ENCODE measurements around the gene PAMR1.

PAMR1 gene, protein sequence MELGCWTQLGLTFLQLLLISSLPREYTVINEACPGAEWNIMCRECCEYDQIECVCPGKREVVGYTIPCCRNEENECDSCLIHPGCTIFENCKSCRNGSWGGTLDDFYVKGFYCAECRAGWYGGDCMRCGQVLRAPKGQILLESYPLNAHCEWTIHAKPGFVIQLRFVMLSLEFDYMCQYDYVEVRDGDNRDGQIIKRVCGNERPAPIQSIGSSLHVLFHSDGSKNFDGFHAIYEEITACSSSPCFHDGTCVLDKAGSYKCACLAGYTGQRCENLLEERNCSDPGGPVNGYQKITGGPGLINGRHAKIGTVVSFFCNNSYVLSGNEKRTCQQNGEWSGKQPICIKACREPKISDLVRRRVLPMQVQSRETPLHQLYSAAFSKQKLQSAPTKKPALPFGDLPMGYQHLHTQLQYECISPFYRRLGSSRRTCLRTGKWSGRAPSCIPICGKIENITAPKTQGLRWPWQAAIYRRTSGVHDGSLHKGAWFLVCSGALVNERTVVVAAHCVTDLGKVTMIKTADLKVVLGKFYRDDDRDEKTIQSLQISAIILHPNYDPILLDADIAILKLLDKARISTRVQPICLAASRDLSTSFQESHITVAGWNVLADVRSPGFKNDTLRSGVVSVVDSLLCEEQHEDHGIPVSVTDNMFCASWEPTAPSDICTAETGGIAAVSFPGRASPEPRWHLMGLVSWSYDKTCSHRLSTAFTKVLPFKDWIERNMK

DNA sequence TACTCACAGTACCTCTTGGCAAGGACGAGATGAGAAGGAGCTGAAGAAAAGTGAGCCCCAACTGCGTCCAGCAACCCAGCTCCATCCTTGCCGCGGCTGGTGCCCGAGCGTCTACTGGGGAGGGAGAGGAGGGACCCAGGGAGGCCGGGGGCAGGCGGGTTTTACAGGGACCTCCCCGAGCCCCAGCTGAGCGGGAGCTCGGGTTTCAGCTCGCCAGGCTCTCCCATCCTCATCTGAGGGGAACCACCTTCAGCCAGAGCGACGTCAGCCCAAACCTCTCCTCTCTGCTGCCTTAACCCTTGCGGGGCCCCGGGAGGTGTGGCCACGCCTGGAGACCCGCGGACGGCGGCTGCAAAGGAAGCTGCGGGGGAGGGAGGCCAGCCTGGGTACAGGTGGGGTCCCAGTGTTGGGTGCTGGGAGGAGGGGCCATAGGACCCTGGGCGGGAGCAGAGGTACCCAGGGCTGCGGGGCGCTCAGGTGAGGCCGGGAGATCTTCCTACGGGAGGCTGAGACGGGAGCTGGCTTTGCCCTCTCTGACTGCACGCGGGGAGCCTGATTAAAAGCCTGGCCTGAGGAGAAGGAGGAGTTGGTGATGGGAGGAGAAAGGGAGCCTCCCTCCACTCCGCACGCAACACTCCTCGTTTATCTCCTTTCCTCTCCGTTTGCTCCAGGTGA lies at the start of gene PAMR1:
Gene PAMR1 (minus strand): TSS at position 116 of the 675 bp plus-strand sequence. CDS start 31 bp downstream, at position 85.
- Histone ChIP-seq H3K4me3 (ENCODE audit: insufficient read depth, low read length, poor library complexity, severe bottlenecking) (no peak within 1 kb of the TSS), H2AFZ (ENCODE audit: low read depth, low read length, severe bottlenecking) (no peak within 1 kb of the TSS)

DNA sequence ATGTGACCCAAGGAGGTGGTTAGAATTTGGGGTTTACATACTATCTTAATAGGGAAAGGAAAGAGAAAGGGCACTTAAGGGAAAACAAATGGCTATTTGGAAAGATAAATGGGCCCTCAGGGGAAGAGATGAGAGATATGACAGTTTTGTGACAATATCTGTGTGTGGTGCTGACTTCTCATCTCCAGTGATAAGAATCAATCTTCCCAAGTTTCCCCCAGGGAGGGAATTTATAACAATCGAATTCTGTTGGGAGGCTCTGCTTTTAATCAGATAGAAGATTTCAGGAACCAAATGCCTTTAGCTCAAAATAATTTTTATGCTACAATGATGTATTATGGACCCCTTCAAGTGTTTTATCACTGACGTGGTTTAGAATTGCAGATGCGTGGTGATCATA lies 46.3 kb upstream of the PAMR1 start:
- Histone ChIP-seq H3K36me3 (ENCODE audit: low read length) (no peaks in the 10 kb centered on the region), H3K79me2 (ENCODE audit: insufficient read depth, low read length) (no peaks in the 10 kb centered on the region), H4K20me1 (ENCODE audit: low read depth, low read length) (no peaks in the 10 kb centered on the region), H3K27me3 (ENCODE audit: low read length) (no peaks in the 10 kb centered on the region), H3K4me3 (ENCODE audit: insufficient read depth, low read length, poor library complexity, severe bottlenecking) (no peak overlapping the region), H3K9me3 (ENCODE audit: insufficient read depth, low read length) (no peaks in the 10 kb centered on the region), H3K9me2 (replicated peaks; ENCODE audit: insufficient read depth, low read length) (no peaks in the 10 kb centered on the region), H2AFZ (ENCODE audit: low read depth, low read length, severe bottlenecking) (no peak overlapping the region), H3K9ac (ENCODE audit: low read length) (no peak overlapping the region), H3K4me2 (ENCODE audit: low read depth, low read length, poor library complexity, severe bottlenecking) (no peak overlapping the region), H3F3A (ENCODE audit: insufficient read depth) (no peaks in the 10 kb centered on the region), H3K27ac (ENCODE audit: low read depth, low read length) (no peak overlapping the region)
- TF ChIP-seq, protein P1, sequence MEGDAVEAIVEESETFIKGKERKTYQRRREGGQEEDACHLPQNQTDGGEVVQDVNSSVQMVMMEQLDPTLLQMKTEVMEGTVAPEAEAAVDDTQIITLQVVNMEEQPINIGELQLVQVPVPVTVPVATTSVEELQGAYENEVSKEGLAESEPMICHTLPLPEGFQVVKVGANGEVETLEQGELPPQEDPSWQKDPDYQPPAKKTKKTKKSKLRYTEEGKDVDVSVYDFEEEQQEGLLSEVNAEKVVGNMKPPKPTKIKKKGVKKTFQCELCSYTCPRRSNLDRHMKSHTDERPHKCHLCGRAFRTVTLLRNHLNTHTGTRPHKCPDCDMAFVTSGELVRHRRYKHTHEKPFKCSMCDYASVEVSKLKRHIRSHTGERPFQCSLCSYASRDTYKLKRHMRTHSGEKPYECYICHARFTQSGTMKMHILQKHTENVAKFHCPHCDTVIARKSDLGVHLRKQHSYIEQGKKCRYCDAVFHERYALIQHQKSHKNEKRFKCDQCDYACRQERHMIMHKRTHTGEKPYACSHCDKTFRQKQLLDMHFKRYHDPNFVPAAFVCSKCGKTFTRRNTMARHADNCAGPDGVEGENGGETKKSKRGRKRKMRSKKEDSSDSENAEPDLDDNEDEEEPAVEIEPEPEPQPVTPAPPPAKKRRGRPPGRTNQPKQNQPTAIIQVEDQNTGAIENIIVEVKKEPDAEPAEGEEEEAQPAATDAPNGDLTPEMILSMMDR (IDR thresholded peaks at IDR 0.05; ENCODE audit: insufficient read depth, low read length, poor library complexity, severe bottlenecking) = no peak
- TF ChIP-seq EZH2phosphoT487 (conservative IDR thresholded peaks at IDR 0.05; ENCODE audit: low read length) = no peak

More for the DNA sequence above, at the start of gene PAMR1:
- H3K9ac ChIP-seq (ENCODE audit: low read length) = no peak within 1 kb of the TSS
- no peaks in the 10 kb centered on the region for H3K79me2 ChIP-seq (ENCODE audit: insufficient read depth, low read length)
- TF ChIP-seq, protein P1 (IDR thresholded peaks at IDR 0.05; ENCODE audit: insufficient read depth, low read length, poor library complexity, severe bottlenecking) = no peak
- TF ChIP-seq EZH2phosphoT487 (conservative IDR thresholded peaks at IDR 0.05; ENCODE audit: low read length) = no peak
- H4K20me1 ChIP-seq (ENCODE audit: low read depth, low read length) = no peaks in the 10 kb centered on the region
- H3K9me3 ChIP-seq (ENCODE audit: insufficient read depth, low read length) = no peaks in the 10 kb centered on the region
- no peaks in the 10 kb centered on the region for H3F3A ChIP-seq (ENCODE audit: insufficient read depth)
- H3K4me2 ChIP-seq (ENCODE audit: low read depth, low read length, poor library complexity, severe bottlenecking) = no peak within 1 kb of the TSS
- no peaks in the 10 kb centered on the region for H3K27me3 ChIP-seq (ENCODE audit: low read length)
- no peaks in the 10 kb centered on the region for H3K9me2 ChIP-seq (replicated peaks; ENCODE audit: insufficient read depth, low read length)
- H3K36me3 ChIP-seq (ENCODE audit: low read length) = no peaks in the 10 kb centered on the region
- no peak within 1 kb of the TSS for H3K27ac ChIP-seq (ENCODE audit: low read depth, low read length)

DNA sequence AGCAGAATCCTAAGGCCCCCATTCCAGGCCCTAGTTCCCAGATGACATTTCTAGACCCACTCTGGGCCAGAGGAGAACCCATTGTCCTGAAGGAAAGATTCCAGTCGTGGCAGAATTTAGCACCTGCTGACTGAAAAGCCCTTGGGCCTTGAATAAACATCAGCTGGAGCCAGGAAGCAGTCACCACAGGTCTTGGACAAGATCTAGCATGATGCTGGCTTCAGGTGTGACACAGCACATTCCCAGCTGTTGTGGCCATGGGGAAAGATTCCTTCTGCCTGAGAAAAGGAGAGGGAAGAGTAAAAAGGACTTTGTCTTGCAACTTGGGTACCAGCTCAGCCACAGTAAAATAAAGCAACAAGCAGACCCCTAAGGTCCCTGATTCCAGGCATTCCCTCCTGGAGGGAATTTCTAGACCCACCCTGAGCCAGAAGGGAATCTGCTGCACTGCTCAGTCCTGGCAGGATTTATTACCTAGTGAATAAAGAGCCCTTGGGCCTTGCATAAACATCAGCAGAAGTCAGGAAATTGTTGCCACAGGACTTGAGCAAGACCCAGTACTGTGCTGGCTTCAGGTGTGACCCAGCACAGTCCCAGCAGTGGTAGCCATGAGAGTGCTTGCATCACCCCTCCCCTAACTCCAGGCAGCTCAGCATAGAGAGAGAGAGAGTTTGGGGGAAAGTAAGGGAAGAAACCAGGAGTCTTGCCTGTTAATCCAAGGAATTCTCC lies 42.5 kb upstream of the PAMR1 start:
- H3K4me2 ChIP-seq (ENCODE audit: low read depth, low read length, poor library complexity, severe bottlenecking) = no peak overlapping the region
- no peak overlapping the region for H3K27ac ChIP-seq (ENCODE audit: low read depth, low read length)
- no peak overlapping the region for H3K4me3 ChIP-seq (ENCODE audit: insufficient read depth, low read length, poor library complexity, severe bottlenecking)
- no peaks in the 10 kb centered on the region for H3K79me2 ChIP-seq (ENCODE audit: insufficient read depth, low read length)
- no peaks in the 10 kb centered on the region for H4K20me1 ChIP-seq (ENCODE audit: low read depth, low read length)
- H3F3A ChIP-seq (ENCODE audit: insufficient read depth) = no peaks in the 10 kb centered on the region
- no peak overlapping the region for H2AFZ ChIP-seq (ENCODE audit: low read depth, low read length, severe bottlenecking)
- no peaks in the 10 kb centered on the region for H3K36me3 ChIP-seq (ENCODE audit: low read length)
- H3K27me3 ChIP-seq (ENCODE audit: low read length) = no peaks in the 10 kb centered on the region
- no peaks in the 10 kb centered on the region for H3K9me2 ChIP-seq (replicated peaks; ENCODE audit: insufficient read depth, low read length)
- H3K9ac ChIP-seq (ENCODE audit: low read length) = no peak overlapping the region
- no peaks in the 10 kb centered on the region for H3K9me3 ChIP-seq (ENCODE audit: insufficient read depth, low read length)
- no peak for TF ChIP-seq EZH2phosphoT487 (conservative IDR thresholded peaks at IDR 0.05; ENCODE audit: low read length)
- TF ChIP-seq, protein P1 (IDR thresholded peaks at IDR 0.05; ENCODE audit: insufficient read depth, low read length, poor library complexity, severe bottlenecking) = no peak

All from SU-DHL-6 (cell line).